CD14-positive monocyte (primary cell): ENCODE data around the gene PDE9A. TPM values are rescaled to one million over a fixed set of nuclear protein-coding genes. Genes with fewer than 3 reads are reported as not detected.

Source experiments
- DNase-seq, 3 donors: peaks; one replicate each; pipeline ENCODE4 v3.0.0-alpha.2; 2011 to 2022
- H2AFZ ChIP-seq: 2 replicates; pipeline ENCODE4 v1.6.0; 2012; ENCODE audit warnings: mild to moderate bottlenecking, low read depth, low read length, inconsistent platforms; ENCODE audit not compliant: insufficient read depth, poor library complexity, severe bottlenecking
- H3K27ac ChIP-seq, 2 donors: 1 replicate in 1 of 2; 2 replicates in 1 of 2; pipeline ENCODE4 v1.5.1; 2012 to 2013; ENCODE audit warnings: low read length in 2 of 2, control low read depth in 1 of 2, inconsistent platforms in 1 of 2, low read depth in 1 of 2, mild to moderate bottlenecking in 1 of 2
- H3K27me3 ChIP-seq, 2 donors: one replicate each; pipeline versions ENCODE4 v1.6.0 to v1.6.1; 2011 to 2013; ENCODE audit warnings: low read length in 2 of 2; ENCODE audit not compliant: control insufficient read depth in 2 of 2, insufficient read depth in 2 of 2
- H3K36me3 ChIP-seq, 2 donors: replicated peaks in 1 of 2; 1 replicate in 1 of 2; 2 replicates in 1 of 2; pipeline versions ENCODE4 v1.5.1 to v1.6.1; 2012 to 2013; ENCODE audit warnings: low read length in 2 of 2, control low read depth in 1 of 2, inconsistent platforms in 1 of 2, mild to moderate bottlenecking in 1 of 2; ENCODE audit not compliant: insufficient read depth in 2 of 2, control insufficient read depth in 1 of 2
- H3K4me1 ChIP-seq, 2 donors: 1 replicate in 1 of 2; 2 replicates in 1 of 2; pipeline versions ENCODE4 v1.5.1 to v1.6.1; 2012 to 2013; ENCODE audit warnings: low read length in 2 of 2, control low read depth in 1 of 2, inconsistent platforms in 1 of 2, mild to moderate bottlenecking in 1 of 2, moderate library complexity in 1 of 2; ENCODE audit not compliant: insufficient read depth in 2 of 2, control insufficient read depth in 1 of 2
- H3K4me2 ChIP-seq: replicated peaks from 2 replicates; pipeline ENCODE3; 2012; ENCODE audit warnings: low read length, moderate library complexity, mild to moderate bottlenecking; ENCODE audit not compliant: poor library complexity, severe bottlenecking; ENCODE audit errors: extremely low read depth
- H3K4me3 ChIP-seq, 3 experiments: fragments of 200-600 bp in 1 of 3; sonication (generic) in 1 of 3; replicated peaks in 1 of 3; 1 replicate in 2 of 3; 2 replicates in 1 of 3; pipeline ENCODE4 v1.5.1; 2011 to 2013; ENCODE audit warnings: low read length in 3 of 3, mild to moderate bottlenecking in 3 of 3, control low read depth in 2 of 3, low read depth in 2 of 3, inconsistent platforms in 1 of 3, moderate library complexity in 1 of 3
- H3K79me2 ChIP-seq: 2 replicates; pipeline ENCODE4 v1.6.0; 2012; ENCODE audit warnings: mild to moderate bottlenecking, control low read depth, inconsistent platforms, low read length, moderate library complexity; ENCODE audit not compliant: insufficient read depth
- H3K9ac ChIP-seq: 2 replicates; pipeline ENCODE4 v1.6.0; 2017; ENCODE audit warnings: low read length, mild to moderate bottlenecking; ENCODE audit not compliant: insufficient read depth, poor library complexity, severe bottlenecking
- H3K9me3 ChIP-seq, 2 donors: replicated peaks in 1 of 2; 1 replicate in 1 of 2; 2 replicates in 1 of 2; pipeline versions ENCODE4 v1.5.1 to v1.6.1; 2012 to 2013; ENCODE audit warnings: low read length in 2 of 2, control low read depth in 1 of 2; ENCODE audit not compliant: control insufficient read depth in 1 of 2, insufficient read depth in 1 of 2
- H4K20me1 ChIP-seq: 2 replicates; pipeline ENCODE4 v1.6.0; 2012; ENCODE audit warnings: mild to moderate bottlenecking, low read length, control low read depth, moderate library complexity; ENCODE audit not compliant: insufficient read depth
- H3K27ac Mint-ChIP-seq, 7 donors: one replicate each; pipeline ENCODE4 v1.8.0; 2020; ENCODE audit warnings: mild to moderate bottlenecking in 7 of 7, mixed read lengths in 7 of 7, moderate library complexity in 6 of 7, inconsistent platforms in 2 of 7
- H3K27me3 Mint-ChIP-seq, 3 donors: one replicate each; pipeline ENCODE4 v1.8.0; 2021 to 2022; ENCODE audit warnings: low read depth in 3 of 3, mild to moderate bottlenecking in 3 of 3, mixed read lengths in 3 of 3, moderate library complexity in 3 of 3, inconsistent platforms in 1 of 3
- H3K36me3 Mint-ChIP-seq, 2 donors: one replicate each; pipeline ENCODE4 v1.8.0; 2020; ENCODE audit warnings: mixed read lengths in 2 of 2, inconsistent platforms in 1 of 2, mild to moderate bottlenecking in 1 of 2
- H3K4me1 Mint-ChIP-seq: one replicate; pipeline ENCODE4 v1.8.0; 2020; ENCODE audit warnings: mild to moderate bottlenecking, mixed read lengths
- H3K4me3 Mint-ChIP-seq, 2 donors: one replicate each; pipeline ENCODE4 v1.8.0; 2020; ENCODE audit warnings: mild to moderate bottlenecking in 2 of 2, mixed read lengths in 2 of 2, moderate library complexity in 1 of 2
- H3K9me3 Mint-ChIP-seq, 7 donors: one replicate each; pipeline ENCODE4 v1.8.0; 2020 to 2022; ENCODE audit warnings: mixed read lengths in 7 of 7, mild to moderate bottlenecking in 6 of 7, moderate library complexity in 6 of 7, inconsistent platforms in 2 of 7
- CTCF ChIP-seq: fragments of 200-600 bp; IDR thresholded peaks from one replicate; pipeline ENCODE4 v1.8.0; 2022; ENCODE audit warnings: antibody characterized with exemption, mild to moderate bottlenecking
- WGBS: methylation state at CpG from one replicate; pipeline ENCODE4 v1.1.5; 2013; ENCODE audit warnings: missing lambda C conversion rate; ENCODE audit not compliant: insufficient coverage; 5-methylcytosine and 5-hydroxymethylcytosine counted together
- intact Hi-C, 2 donors: fragments of 100-400 bp; cut with micrococcal nuclease; formaldehyde crosslinking; loops; one replicate each; pipeline versions ENCODE4 v1.15.0 to v1.15.1; 2023
- polyA plus RNA-seq, 3 donors: library from polyadenylated mRNA; depleted of rRNA in 1 of 3; unstranded in 2 of 3; stranded (reverse) in 1 of 3; fragments of 300-500 nt in 2 of 3; fragments of >200 nt in 1 of 3; fragmentation: Illumina TruSeq in 2 of 3; gene quantifications; 1 replicate in 2 of 3; 2 replicates in 1 of 3; pipeline ENCODE4 v1.2.3, GENCODE V29; 2012 to 2021

PDE9A gene
- polyA plus RNA-seq, 3 donors: 0.05 to 0.52 TPM; not detected in 1

GRCh38 chr21:42635848-42636519, 17.4 kb upstream of the PDE9A start:
- Histone ChIP-seq H4K20me1 (no peaks in the 10 kb centered on the region), H3K27me3 (no peaks in the 10 kb centered on the region), H3K4me3 (no peak overlapping the region), H3K9me3 (no peaks in the 10 kb centered on the region), H3K9ac (no peak overlapping the region), H3K36me3 (no peaks in the 10 kb centered on the region), H3K4me2 (no peak overlapping the region), H3K4me1 (peaks cover 0 to 14% of the 10 kb centered on the region in 2 donors), H3K27ac (no peak overlapping the region), H2AFZ (no peak overlapping the region), H3K79me2 (no peaks in the 10 kb centered on the region)
- intact Hi-C loops: no loop called here
- Mint-ChIP-seq H3K36me3 (no peaks in the 10 kb centered on the region), H3K27me3 (peaks cover 0 to 3% (median 3%) of the 10 kb centered on the region in 3 donors), H3K27ac (no peak overlapping the region), H3K4me1 (peaks cover 11% of the 10 kb centered on the region), H3K4me3 (no peak overlapping the region), H3K9me3 (no peaks in the 10 kb centered on the region)
- WGBS: 98% methylated on average over 4 of the region's 6 CpGs
- no peak for DNase-seq
- no peak for TF ChIP-seq CTCF

GRCh38 chr21:42636520-42637266, 16.7 kb upstream of the PDE9A start:
- DNase-seq: no peak
- intact Hi-C loops: no loop called here
- TF ChIP-seq CTCF: no peak
- Histone ChIP-seq H3K27ac (no peak overlapping the region), H3K4me1 (peaks cover 0 to 14% of the 10 kb centered on the region in 2 donors), H3K27me3 (no peaks in the 10 kb centered on the region), H2AFZ (no peak overlapping the region), H3K79me2 (no peaks in the 10 kb centered on the region), H3K4me3 (no peak overlapping the region), H3K36me3 (no peaks in the 10 kb centered on the region), H3K9me3 (no peaks in the 10 kb centered on the region), H3K4me2 (peak overlapping the region; percentile 19), H3K9ac (no peak overlapping the region), H4K20me1 (no peaks in the 10 kb centered on the region)
- WGBS: 94% methylated on average over 2 of the region's 10 CpGs
- H3K9me3 Mint-ChIP-seq: no peaks in the 10 kb centered on the region
- no peaks in the 10 kb centered on the region for H3K36me3 Mint-ChIP-seq
- H3K27ac Mint-ChIP-seq: no peak overlapping the region
- peaks cover 11% of the 10 kb centered on the region for H3K4me1 Mint-ChIP-seq
- H3K4me3 Mint-ChIP-seq: no peak overlapping the region
- H3K27me3 Mint-ChIP-seq: peaks cover 0 to 5% (median 2%) of the 10 kb centered on the region in 3 donors
